T-helper 2 cell treated with Interferon-gamma antibody and Interleukin-4, amounts not matched to agents 100 ng/mL and 5 ng/mL, for 36 hours (primary cell): ENCODE measurements around the gene JUP. TPM values are rescaled to one million over a fixed set of nuclear protein-coding genes. Genes with fewer than 3 reads are reported as not detected.

Experiments
- intact Hi-C: fragments of 100-400 bp; cut with micrococcal nuclease; formaldehyde crosslinking; loops from one replicate; pipeline ENCODE4 v1.15.1; 2023
- total RNA-seq: library from RNA; stranded (reverse); gene quantifications from 2 replicates; pipeline ENCODE4 v1.2.3, GENCODE V29; 2022

JUP gene
- total RNA-seq, 1 donor from 2014 or later = 0.73 TPM

DNA sequence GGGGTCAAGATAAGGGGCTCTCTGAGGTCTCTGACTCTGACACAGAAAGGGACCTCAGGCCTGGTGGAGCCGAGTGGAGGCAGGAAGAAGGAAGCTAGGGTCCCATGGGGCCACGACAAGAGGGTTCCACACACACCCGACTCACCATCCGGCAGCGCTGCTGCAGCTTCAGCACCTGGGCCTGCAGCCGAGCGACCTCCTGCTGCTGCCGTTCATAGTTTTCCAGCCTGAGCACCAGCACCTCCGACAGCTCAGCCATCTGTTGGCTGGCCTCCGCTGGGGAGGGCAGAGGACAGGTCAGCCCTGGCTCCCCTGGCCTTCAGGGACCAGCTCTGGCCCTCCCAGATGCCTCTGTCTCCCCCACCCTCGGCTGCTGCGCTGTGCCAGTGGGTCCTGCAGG, 58.5 kb downstream of the JUP start:
- intact Hi-C loops = no loop called here

DNA sequence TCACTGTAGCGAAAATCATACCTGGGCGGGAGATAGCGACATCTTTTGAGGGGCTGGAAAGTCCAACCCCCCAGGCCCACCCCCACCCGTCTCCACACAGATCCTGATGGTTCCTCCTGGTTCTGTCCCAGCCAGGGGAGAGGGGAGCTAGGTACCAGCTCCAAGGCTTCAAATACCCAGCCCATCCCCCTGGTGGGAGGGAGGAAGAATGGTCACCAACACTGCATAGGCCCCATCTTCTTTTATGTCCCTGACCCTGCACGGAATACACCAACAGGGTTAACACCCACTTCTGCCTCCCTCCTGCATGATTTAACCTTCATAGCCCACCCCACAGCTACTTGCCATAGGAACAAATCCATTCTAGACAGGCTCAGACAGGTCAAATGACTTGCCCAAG, 61.4 kb downstream of the JUP start:
- intact Hi-C loops = no loop called here

- intact Hi-C loops = no loop called here
Observed at GRCh38 chr17:41724476-41725050, 61.9 kb downstream of the JUP start.

DNA sequence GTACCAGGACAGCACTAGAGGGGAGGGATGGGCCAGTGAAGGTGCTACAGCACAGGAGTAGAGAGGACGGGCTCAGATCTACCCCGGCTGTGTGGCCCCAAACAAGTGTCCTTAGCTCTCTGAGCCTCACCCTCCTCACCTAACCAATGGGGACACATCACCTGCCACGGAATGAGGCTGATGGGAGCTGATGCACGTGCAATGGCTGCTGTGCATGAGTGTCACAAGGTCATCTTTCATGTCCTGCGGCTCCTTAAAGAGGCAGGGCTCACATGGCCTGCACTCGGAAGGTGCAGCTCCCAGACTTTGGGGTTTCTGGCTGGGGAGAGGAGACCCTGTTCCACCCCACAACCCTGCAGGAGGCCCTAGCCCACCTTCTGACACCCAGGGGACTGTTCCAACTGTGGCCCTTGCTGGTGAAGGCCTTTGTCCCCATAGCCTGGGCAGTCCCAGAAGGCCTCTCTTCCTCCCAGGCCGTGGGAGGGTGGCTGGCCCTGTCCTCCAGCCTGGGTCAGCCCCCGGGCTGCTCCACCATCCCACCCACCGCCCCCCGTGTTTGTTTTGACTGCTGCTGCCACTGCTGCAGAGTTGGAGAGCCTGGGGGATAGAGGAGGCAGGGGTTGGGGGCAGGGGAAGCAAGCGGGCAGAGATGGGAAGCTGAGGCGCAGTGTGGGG, 62.6 kb downstream of the JUP start:
- intact Hi-C loops = no loop called here

GRCh38 chr17:41722231-41722630, 64.3 kb downstream of the JUP start:
- intact Hi-C loops = no loop called here

- intact Hi-C loops = no loop called here
Observed at GRCh38 chr17:41718287-41718645, 68.2 kb downstream of the JUP start.

DNA sequence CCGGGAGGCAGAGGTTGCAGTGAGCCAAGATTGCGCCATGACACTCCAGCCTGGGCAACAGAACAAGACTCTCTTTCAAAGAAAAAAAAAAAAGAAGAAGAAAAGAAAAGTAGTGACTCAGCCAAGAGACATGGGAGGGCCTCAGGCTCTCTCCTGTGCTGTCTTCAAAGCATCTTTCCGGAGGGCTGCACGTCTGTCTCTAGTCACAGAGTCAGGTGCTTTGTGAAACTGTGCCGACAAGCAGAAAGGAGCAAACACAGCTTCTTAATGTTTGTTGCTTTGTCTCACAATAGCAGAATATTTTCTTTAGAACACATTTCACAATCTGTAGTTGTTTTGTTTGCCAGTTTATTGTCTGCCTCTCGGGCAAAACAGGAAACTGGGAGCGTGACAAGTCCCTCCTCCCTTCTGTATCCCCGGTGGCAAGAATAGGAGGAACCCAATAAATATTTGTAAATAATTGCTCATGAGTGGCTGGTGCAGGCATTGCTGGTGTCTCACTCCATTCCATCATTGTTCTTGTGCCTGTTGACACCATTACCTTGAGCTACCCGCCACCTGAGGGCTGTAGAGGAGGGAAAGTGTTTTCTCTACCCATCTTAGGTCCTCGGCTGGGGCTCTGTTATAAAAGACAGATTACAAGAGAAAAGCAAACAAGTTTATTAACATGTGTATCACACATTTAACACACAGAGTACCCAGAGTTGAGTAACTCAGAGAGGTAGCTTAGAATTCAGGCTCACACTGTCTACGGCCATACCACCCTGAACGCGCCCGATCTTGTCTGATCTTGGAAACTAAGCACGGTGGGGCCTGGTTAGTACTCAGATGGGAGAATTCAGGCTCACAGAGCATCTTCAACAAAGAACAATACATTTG, 68.9 kb downstream of the JUP start:
- intact Hi-C loops = no loop called here

DNA sequence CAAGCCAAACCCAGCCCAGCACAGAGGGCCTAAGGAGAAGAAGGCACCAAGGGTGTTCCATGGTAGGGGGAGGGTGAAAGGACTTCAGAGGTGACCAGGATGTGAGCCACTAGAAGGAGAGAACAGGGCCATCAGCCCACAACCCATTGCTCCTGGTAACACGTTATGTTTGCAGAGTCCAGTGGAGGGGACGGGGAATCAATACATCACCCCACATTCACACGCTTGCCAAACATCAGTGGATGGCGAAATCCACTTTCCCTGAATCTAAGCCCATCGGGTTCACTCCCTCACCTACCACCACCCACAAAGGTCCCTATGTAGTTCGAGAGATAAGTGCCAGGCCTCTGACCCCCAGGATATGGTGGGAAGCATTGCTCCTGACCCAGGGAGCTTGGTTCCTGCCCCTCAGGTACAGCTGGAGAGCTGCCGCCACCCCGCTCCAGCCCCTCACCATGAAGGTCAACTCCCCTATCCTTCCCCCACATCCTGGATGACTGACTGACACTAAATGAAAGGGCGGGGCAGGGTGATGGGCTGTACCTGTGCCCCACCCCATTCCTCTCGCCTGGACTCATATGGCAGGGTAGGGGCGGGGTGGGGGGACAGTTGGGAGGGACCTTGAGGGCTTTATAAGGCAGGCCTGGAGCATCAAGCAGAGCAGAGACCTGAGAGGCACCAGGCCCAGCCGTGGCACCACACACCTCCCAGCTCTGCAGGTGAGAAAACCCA, 74.7 kb downstream of the JUP start, which contains the start of gene GAST:
TSS of gene GAST (plus strand) at position 663 of the 732 bp plus-strand sequence. CDS start 3,106 bp downstream, outside the sequence.
- intact Hi-C loops = no loop called here

DNA sequence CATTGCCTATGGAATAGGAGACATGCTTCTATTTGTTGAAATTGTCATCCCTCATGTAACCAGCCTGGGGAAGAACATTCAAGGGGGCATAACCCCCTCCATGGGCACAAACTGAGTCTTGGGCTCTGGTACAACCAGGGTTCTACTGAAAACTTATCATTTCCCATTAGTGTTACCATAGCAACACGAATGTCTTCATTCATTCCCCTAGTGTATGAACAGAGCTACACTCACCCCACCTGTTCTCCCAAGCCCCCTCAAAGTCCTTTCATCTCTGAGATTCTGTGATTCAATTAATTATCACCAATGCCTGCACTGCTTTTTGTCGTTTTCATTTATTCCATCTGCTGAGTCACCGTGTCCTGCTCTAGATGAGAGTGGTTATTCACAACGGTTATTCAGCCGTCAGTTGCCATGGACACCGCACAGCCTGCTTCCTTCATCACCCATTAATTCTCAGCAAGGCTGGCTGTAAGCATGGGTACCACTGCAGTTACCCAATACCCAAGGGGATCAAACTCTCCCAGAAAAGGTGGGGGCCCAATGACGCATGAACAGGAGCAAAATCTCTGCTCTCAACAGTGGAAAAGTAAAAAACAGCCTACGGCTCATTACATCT, 75.9 kb downstream of the JUP start:
- intact Hi-C loops = no loop called here

DNA sequence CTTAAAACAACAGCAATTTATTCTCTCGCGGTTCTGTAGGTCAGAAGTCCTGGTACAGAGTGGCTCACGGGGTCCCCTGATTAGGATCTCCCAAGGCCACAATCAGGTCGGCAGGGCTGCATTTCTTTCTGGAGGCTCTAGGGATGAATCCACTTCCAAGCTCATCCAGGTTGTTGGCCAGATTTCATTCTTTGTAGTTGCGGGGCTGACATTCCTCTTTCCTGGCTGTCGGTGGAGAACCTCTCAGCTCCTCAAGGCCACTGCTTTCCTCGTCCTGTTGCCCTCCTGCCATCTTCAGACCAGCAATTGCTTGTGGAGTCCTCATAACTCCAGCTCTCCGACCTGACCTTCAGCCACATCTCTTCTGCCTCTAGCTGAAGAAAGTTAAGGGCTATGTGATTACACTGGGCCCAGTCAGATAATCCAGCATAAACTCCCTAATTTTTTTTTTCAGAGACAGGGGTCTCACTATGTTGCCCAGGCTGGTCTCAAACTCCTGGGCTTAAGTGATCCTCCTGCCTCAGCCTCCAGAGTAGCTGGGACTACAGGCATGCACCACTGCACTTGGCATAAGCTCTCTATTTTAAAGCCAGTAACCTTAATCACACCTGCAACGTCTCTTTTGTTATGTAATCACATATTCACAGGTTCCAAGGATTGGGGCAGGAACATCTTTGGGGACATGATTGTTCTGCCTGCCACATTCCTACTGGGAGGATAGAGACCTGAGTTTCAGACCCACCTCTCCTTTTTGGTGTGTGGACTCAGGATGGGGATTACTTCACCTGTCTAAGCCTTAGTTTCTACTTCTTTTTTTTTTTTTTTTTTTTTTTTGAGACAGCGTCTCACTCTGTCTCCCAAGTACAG, 78.5 kb downstream of the JUP start:
- intact Hi-C loops = no loop called here

- intact Hi-C loops = no loop called here
Observed at GRCh38 chr17:41705271-41705991, 81.1 kb downstream of the JUP start.

Other genes starting within 250 kb of the JUP start
- gene KRT9, start 214.7 kb downstream of the JUP start, total RNA-seq = not detected in 2 replicates
- not detected in 2 replicates for gene KRT14, start 199.8 kb downstream of the JUP start, total RNA-seq
- gene KRT16, start 173.9 kb downstream of the JUP start, total RNA-seq = not detected in 2 replicates
- gene KRT17, start 162.1 kb downstream of the JUP start, total RNA-seq = 0.86 TPM in 1 of 2 replicates, not detected in the other
- gene EIF1, start 97.8 kb downstream of the JUP start, total RNA-seq = 751 and 753 TPM in 2 replicates
- gene GAST, start 74.4 kb downstream of the JUP start, total RNA-seq = not detected in 2 replicates
- 0.36 TPM in 2 replicates for gene HAP1, start 52.1 kb downstream of the JUP start, total RNA-seq
- gene P3H4, start 25.2 kb upstream of the JUP start, total RNA-seq = 3.8 and 6.1 TPM in 2 replicates
- gene FKBP10, start 26.3 kb upstream of the JUP start, total RNA-seq = 0.27 and 0.36 TPM in 2 replicates
- 42.8 and 43.4 TPM in 2 replicates for gene NT5C3B, start 49.5 kb upstream of the JUP start, total RNA-seq
- gene KLHL10, start 51.1 kb upstream of the JUP start, total RNA-seq = 0.07 and 0.09 TPM in 2 replicates
- gene KLHL11, start 78.7 kb upstream of the JUP start, total RNA-seq = 20.4 and 22.1 TPM in 2 replicates
- 182 and 188 TPM in 2 replicates for gene ACLY, start 132.2 kb upstream of the JUP start, total RNA-seq
- 0.66 and 0.73 TPM in 2 replicates for gene ODAD4, start 143.9 kb upstream of the JUP start, total RNA-seq
- gene CNP, start 180.1 kb upstream of the JUP start, total RNA-seq = 74.0 and 80.6 TPM in 2 replicates
- gene DNAJC7, start 230.7 kb upstream of the JUP start, total RNA-seq = 103 and 111 TPM in 2 replicates
- gene NKIRAS2, start 233.4 kb upstream of the JUP start, total RNA-seq = 22.2 and 24.7 TPM in 2 replicates